K562 (cell line): ENCODE measurements around the gene FAM174C. TPM values are rescaled to one million over a fixed set of nuclear protein-coding genes. Genes with fewer than 3 reads are reported as not detected.

Experiments used
- ATAC-seq: fragments of 200-7000 bp; cut with Tn5 transposase; 3 replicates; pipeline ENCODE4 v1.9.1; 2020; ENCODE audit warnings: moderate library complexity
- BruUV-seq: library from RNA; stranded (reverse); fragments of 400-500 nt; replicated peaks from 2 replicates; lab custom pipeline; 2021; lab: Mats Ljungman, UMichigan
- CTCF ChIA-PET: fragments of 300-600 bp; formaldehyde crosslinking; extraction: SDS; loops from one replicate; lab custom pipeline; 2021; ENCODE audit warnings: low intra/inter-chr PET ratio; lab: Yijun Ruan, JAX
- POLR2A ChIA-PET: fragments of 300-600, 350-650 bp; sonication (Branson Sonifier 250); formaldehyde crosslinking; extraction: SDS; loops from one replicate; lab custom pipeline; 2021; ENCODE audit warnings: antibody characterized with exemption, inconsistent platforms; lab: Yijun Ruan, JAX
- DNase-seq, 4 experiments: peaks; one replicate each; pipeline versions ENCODE4 v3.0.0 to v3.0.0-alpha.2; 2011 to 2018; ENCODE audit warnings: low spot score in 3 of 4, mixed read lengths in 3 of 4; ENCODE audit errors: extremely low read depth in 1 of 4
- FAIRE-seq: peaks from 2 replicates; lab custom pipeline; 2011; peaks lifted over from hg19 to GRCh38; lab: Jason Lieb, UNC
- H2AFZ ChIP-seq: 2 replicates; pipeline ENCODE4 v1.6.0; 2011; ENCODE audit warnings: low read depth, low read length, control low read depth, inconsistent platforms
- H3K27ac ChIP-seq: fragments of 200-600 bp; 3 replicates; pipeline ENCODE4 v1.8.0; 2011; ENCODE audit warnings: low read depth, mild to moderate bottlenecking, control low read depth, inconsistent platforms, low read length, moderate library complexity, mixed read lengths; ENCODE audit errors: extremely low read depth
- H3K27me3 ChIP-seq, 2 experiments: fragments of 300-600 bp in 1 of 2; 2 replicates in 1 of 2; 3 replicates in 1 of 2; pipeline versions ENCODE4 v1.6.0 to v1.8.0; 2011; ENCODE audit warnings: inconsistent platforms in 2 of 2, low read length in 2 of 2, mild to moderate bottlenecking in 1 of 2, mixed read lengths in 1 of 2, moderate library complexity in 1 of 2; ENCODE audit not compliant: control insufficient read depth in 2 of 2, insufficient read depth in 2 of 2
- H3K36me3 ChIP-seq: fragments of 300-600 bp; 3 replicates; pipeline ENCODE4 v1.8.0; 2011; ENCODE audit warnings: mild to moderate bottlenecking, low read length, inconsistent platforms; ENCODE audit not compliant: control insufficient read depth, insufficient read depth
- H3K4me1 ChIP-seq, 2 experiments: fragments of 200-600 bp in 1 of 2; replicated peaks in 1 of 2; 2 replicates in 1 of 2; 3 replicates in 1 of 2; pipeline versions ENCODE4 v1.5.1 to v1.8.0; 2011; ENCODE audit warnings: inconsistent platforms in 2 of 2, low read length in 2 of 2, mild to moderate bottlenecking in 1 of 2, mixed read lengths in 1 of 2, moderate library complexity in 1 of 2; ENCODE audit not compliant: control insufficient read depth in 2 of 2, insufficient read depth in 2 of 2
- H3K4me2 ChIP-seq: 2 replicates; pipeline ENCODE4 v1.6.1; 2011; ENCODE audit warnings: low read length, control low read depth, inconsistent platforms, mixed read lengths; ENCODE audit not compliant: insufficient read depth
- H3K4me3 ChIP-seq: fragments of 200-600 bp; sonication (generic), shearing (Covaris generic); 2 replicates; pipeline ENCODE4 v1.5.1; 2016; ENCODE audit warnings: control low read depth, inconsistent platforms
- H3K79me2 ChIP-seq: fragments of 200-600 bp; 3 replicates; pipeline ENCODE4 v1.8.0; 2011; ENCODE audit warnings: low read length, inconsistent platforms; ENCODE audit not compliant: control insufficient read depth, insufficient read depth
- H3K9ac ChIP-seq, 2 experiments: 2 replicates each; pipeline versions ENCODE4 v1.6.0 to v1.6.1; 2011; ENCODE audit warnings: low read depth in 2 of 2, low read length in 2 of 2, control low read depth in 1 of 2, inconsistent platforms in 1 of 2, mild to moderate bottlenecking in 1 of 2, mixed read lengths in 1 of 2; ENCODE audit not compliant: insufficient read depth in 1 of 2
- H3K9me1 ChIP-seq: one replicate; pipeline ENCODE4 v1.6.0; 2011; ENCODE audit warnings: inconsistent platforms, mild to moderate bottlenecking, low read length, moderate library complexity; ENCODE audit not compliant: control insufficient read depth, insufficient read depth
- H3K9me3 ChIP-seq: replicated peaks from 2 replicates; pipeline ENCODE4 v1.5.1; 2011; ENCODE audit warnings: low read depth, low read length, inconsistent platforms; ENCODE audit not compliant: control insufficient read depth, insufficient read depth
- H4K20me1 ChIP-seq: replicated peaks from 2 replicates; pipeline ENCODE4 v1.6.1; 2011; ENCODE audit warnings: low read length, inconsistent platforms, mixed read lengths; ENCODE audit not compliant: control insufficient read depth, insufficient read depth
- BCOR ChIP-seq: fragments of 450-650 bp; IDR thresholded peaks from 2 replicates; pipeline ENCODE4 v1.6.1; 2016
- FOS ChIP-seq: IDR thresholded peaks from 3 replicates; pipeline ENCODE4 v1.6.1; 2011; ENCODE audit not compliant: insufficient read length; ENCODE audit errors: extremely low read depth
- KDM1A ChIP-seq, 2 experiments: fragments of 450-650 bp; IDR thresholded peaks; 2 replicates each; pipeline ENCODE4 v1.6.1; 2016; ENCODE audit warnings: mild to moderate bottlenecking in 2 of 2
- YY1 ChIP-seq, 3 experiments: IDR thresholded peaks; 2 replicates each; pipeline ENCODE4 v1.6.1; 2011; ENCODE audit warnings: low read length in 2 of 3, mild to moderate bottlenecking in 2 of 3, moderate library complexity in 2 of 3, borderline replicate concordance in 1 of 3, control low read depth in 1 of 3, low read depth in 1 of 3; ENCODE audit not compliant: insufficient read depth in 3 of 3, insufficient replicate concordance in 2 of 3, control insufficient read depth in 1 of 3, insufficient read length in 1 of 3; ENCODE audit errors: extremely low read depth in 1 of 3
- WGBS: fragments of 100-300 bp; shearing (Covaris generic); methylation state at CpG from one replicate; pipeline ENCODE4 v1.1.6; 2016; ENCODE audit warnings: low coverage, mixed read lengths; ENCODE audit not compliant: insufficient coverage; ENCODE audit errors: missing lambda C conversion rate; 5-methylcytosine and 5-hydroxymethylcytosine counted together
- in situ Hi-C: fragments of 300-500 bp; cut with MboI; formaldehyde crosslinking; loops from 4 replicates; pipeline ENCODE4 v1.15.0; 2018; ENCODE audit warnings: inconsistent platforms, mixed read lengths
- intact Hi-C: fragments of 100-400 bp; cut with micrococcal nuclease; formaldehyde crosslinking; loops from 2 replicates; pipeline ENCODE4 v1.14.2; 2022
- polyA plus RNA-seq, 8 experiments: library from polyadenylated mRNA; depleted of rRNA in 4 of 8; stranded (reverse) in 5 of 8; unstranded in 3 of 8; fragments of >200 nt; fragmentation: Nextera tagmentation in 2 of 8; fragmentation: Illumina TruSeq in 1 of 8; extraction: Ambion mirVana in 2 of 8; extraction: Trizol in 1 of 8; gene quantifications; 2 replicates each; pipeline versions ENCODE4 v1.2.1 to v1.2.3, GENCODE V29; 2011 to 2014; ENCODE audit warnings: inconsistent platforms in 1 of 8, missing spikeins in 1 of 8
- total RNA-seq, 7 experiments: library from RNA; depleted of rRNA in 6 of 7; stranded (reverse); fragments of >200 nt in 6 of 7; fragmentation: Illumina TruSeq in 2 of 7; extraction: Trizol in 2 of 7; gene quantifications; 2 replicates each; pipeline versions ENCODE4 v1.2.1 to v1.2.3, GENCODE V29; 2011 to 2021; ENCODE audit warnings: low replicate concordance in 1 of 7

FAM174C gene
- total and polyA plus RNA-seq, 9 of the 15 experiments (the other 6 are each of a cell fraction or from before 2014, with no cell fraction given) = 0.66 to 89.6 (median 20.3) TPM

- no peak for DNase-seq
- H4K20me1 ChIP-seq = peaks cover 18% of the 10 kb centered on the region
- in situ Hi-C loops = loop anchor here (5.0 kb wide), 1 partner anchor 106 kb away; the partner anchor contains the start of gene NDUFS7
- no peak overlapping the region for H2AFZ ChIP-seq
- WGBS = 43% methylated on average over 10 of the region's 10 CpGs
- CTCF ChIA-PET = interaction anchor here (0.7 kb wide), 1 partner anchor 49 kb away, joined by 3 read pairs; no protein-coding TSS in a partner anchor
- FAIRE-seq = peak; percentile 6
- TF ChIP-seq YY1 (IDR thresholded peaks at IDR 0.05; ENCODE audit: borderline replicate concordance in 1 of 3, control insufficient read depth in 1 of 3, extremely low read depth in 1 of 3, insufficient read depth in 3 of 3, insufficient read length in 1 of 3, insufficient replicate concordance in 2 of 3, low read depth in 1 of 3, low read length in 2 of 3) = peak in 1 of 3 experiments; percentile 12
- TF ChIP-seq BCOR = peak; percentile 76
- TF ChIP-seq FOS = no peak
- peak in 1 of 2 experiments; percentile 71 for TF ChIP-seq KDM1A (IDR thresholded peaks at IDR 0.05)
- TF ChIP-seq, all 486 proteins: peak for 3
- H3K9me3 ChIP-seq = no peaks in the 10 kb centered on the region
- peak overlapping the region; percentile 68 for H3K4me3 ChIP-seq
- peak overlapping the region; percentile 88 for H3K4me2 ChIP-seq
- H3K27me3 ChIP-seq = no peaks in the 10 kb centered on the region
- peak overlapping the region; percentile 90 to 92 for H3K9ac ChIP-seq
- ATAC-seq = no peak
- POLR2A ChIA-PET = interaction anchor here (0.7 to 2.2 kb wide), 3 partner anchors 7 to 164 kb away, joined by 3 to 7 read pairs (median 3); partner anchors contain the start of gene CIRBP
- intact Hi-C loops = loop anchor here (10.0 kb wide), 1 partner anchor 168 kb away; no protein-coding TSS in a partner anchor
- peaks cover 53% of the 10 kb centered on the region for H3K79me2 ChIP-seq
- H3K36me3 ChIP-seq = peaks cover 75% of the 10 kb centered on the region
- BruUV-seq = no TSS peak
- peaks cover 42 to 93% of the 10 kb centered on the region in 2 experiments for H3K4me1 ChIP-seq
- H3K27ac ChIP-seq = peak overlapping the region; percentile 92
- no peaks in the 10 kb centered on the region for H3K9me1 ChIP-seq
These were observed 1.3 kb downstream of the FAM174C start for GRCh38 chr19:1276628-1277022.
